Stomach (tissue), 9 donors: Measurements from ENCODE around the gene FARSB. TPM values are rescaled to one million over a fixed set of nuclear protein-coding genes. Genes with fewer than 3 reads are reported as not detected.

ENCODE experiments used
- DNase-seq, 2 donors: peaks; one replicate each; pipeline versions ENCODE4 v3.0.0 to v3.0.0-alpha.2; 2013 to 2019
- H3K27ac ChIP-seq, 5 donors: fragments of 200-600 bp in 4 of 5; sonication (generic) in 4 of 5; one replicate each; pipeline ENCODE4 v1.5.1; 2013 to 2019; ENCODE audit warnings: mild to moderate bottlenecking in 1 of 5, moderate library complexity in 1 of 5
- H3K27me3 ChIP-seq, 3 donors: fragments of 200-600 bp; sonication (generic); one replicate each; pipeline ENCODE4 v1.5.1; 2017 to 2019; ENCODE audit warnings: mixed run types in 1 of 3
- H3K36me3 ChIP-seq, 4 donors: fragments of 200-600 bp; sonication (generic); 1 replicate in 3 of 4; 2 replicates in 1 of 4; pipeline ENCODE4 v1.5.1; 2016 to 2019
- H3K4me1 ChIP-seq, 4 donors: fragments of 200-600 bp; sonication (generic); one replicate each; pipeline ENCODE4 v1.5.1; 2016 to 2019
- H3K4me3 ChIP-seq, 4 donors: fragments of 200-600 bp; sonication (generic) in 3 of 4; one replicate each; pipeline ENCODE4 v1.5.1; 2016 to 2019; ENCODE audit warnings: mild to moderate bottlenecking in 1 of 4
- H3K9me3 ChIP-seq, 4 donors: fragments of 200-600 bp; sonication (generic); one replicate each; pipeline ENCODE4 v1.5.1; 2016 to 2019
- EP300 ChIP-seq: sonication (generic); formaldehyde crosslinking; IDR thresholded peaks from one replicate; pipeline ENCODE4 v1.6.1; 2017; ENCODE audit warnings: antibody characterized with exemption
- POLR2A ChIP-seq, 4 donors: fragments of 450-650 bp; IDR thresholded peaks; one replicate each; pipeline ENCODE4 v1.6.1; 2016; ENCODE audit warnings: antibody characterized with exemption in 4 of 4, control low read depth in 2 of 4, mild to moderate bottlenecking in 1 of 4, moderate library complexity in 1 of 4
- POLR2AphosphoS5 ChIP-seq, 3 donors: sonication (generic); formaldehyde crosslinking; IDR thresholded peaks; one replicate each; pipeline ENCODE4 v1.6.1; 2016; ENCODE audit warnings: antibody characterized with exemption in 3 of 3
- WGBS, 5 donors: extraction: QIAGEN DNeasy Blood & Tissue Kit in 3 of 5; methylation state at CpG; one replicate each; pipeline versions ENCODE4 v1.1.5 to v1.1.7; 2013 to 2018; 5-methylcytosine and 5-hydroxymethylcytosine counted together
- intact Hi-C: fragments of 100-400 bp; cut with DNase I; formaldehyde crosslinking; loops from one replicate; pipeline ENCODE4 v1.15.1; 2023; ENCODE audit warnings: low total_unique reads
- polyA plus RNA-seq, 3 donors: library from polyadenylated mRNA; stranded (reverse); fragments of 200-250 nt; gene quantifications; one replicate each; pipeline ENCODE4 v1.2.3, GENCODE V29; 2013
- total RNA-seq, 5 donors: library from RNA; depleted of rRNA; stranded (reverse); fragments of >200 nt; gene quantifications; one replicate each; pipeline versions ENCODE4 v1.1.0 to v1.2.3, GENCODE V29; 2014 to 2016
- TF ChIP-seq, protein P1 (sequence below), 7 experiments: fragments of 450-650 bp in 4 of 7; fragments of 200-600 bp in 3 of 7; sonication (generic) in 3 of 7; IDR thresholded peaks; one replicate each; pipeline ENCODE4 v1.5.1; 2016 to 2019; ENCODE audit warnings: antibody characterized with exemption in 7 of 7, control low read depth in 2 of 7, mild to moderate bottlenecking in 1 of 7
- donor health status: healthy with polysubstance abuse.
- donor health status: Bipolar disorder and iron deficiency.
- donor health status: healthy.

FARSB gene
- total and polyA plus RNA-seq, 8 donors: 1.4 to 26.3 (median 13.8) TPM

DNA sequence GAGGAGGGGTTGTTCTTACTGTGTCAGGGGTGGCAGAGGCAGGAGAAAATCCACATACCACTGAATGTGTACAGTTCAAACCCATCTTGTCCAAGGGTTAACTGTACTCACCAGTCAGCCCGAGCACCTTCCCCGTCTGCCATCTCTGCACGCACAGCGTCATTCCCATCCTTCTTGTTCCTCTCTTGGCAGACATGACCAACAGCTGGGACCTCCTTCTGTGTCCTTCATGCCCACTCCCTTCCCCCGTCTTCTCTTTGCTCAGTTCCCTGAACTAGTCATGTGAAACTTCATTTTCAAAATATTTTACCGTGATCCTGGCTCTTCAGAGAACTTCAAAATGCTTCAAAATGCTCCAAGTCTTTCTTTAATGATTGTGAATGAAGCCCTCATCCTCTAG is 92.0 kb downstream of the FARSB start:
- Histone ChIP-seq H3K4me3 (no peak overlapping the region), H3K27ac (no peak overlapping the region), H3K27me3 (no peaks in the 10 kb centered on the region), H3K36me3 (peaks cover 0 to 37% (median 12%) of the 10 kb centered on the region in 4 donors), H3K9me3 (no peaks in the 10 kb centered on the region), H3K4me1 (peaks cover 0 to 4% (median 2%) of the 10 kb centered on the region in 4 donors)
- intact Hi-C loops: loop anchor here (10.0 kb wide), 2 partner anchors 249 to 509 kb away; no protein-coding TSS in a partner anchor
- WGBS, 5 donors: 77 to 84% (median 79%) methylated on average over 6 of the region's 6 CpGs
- TF ChIP-seq, protein P1, sequence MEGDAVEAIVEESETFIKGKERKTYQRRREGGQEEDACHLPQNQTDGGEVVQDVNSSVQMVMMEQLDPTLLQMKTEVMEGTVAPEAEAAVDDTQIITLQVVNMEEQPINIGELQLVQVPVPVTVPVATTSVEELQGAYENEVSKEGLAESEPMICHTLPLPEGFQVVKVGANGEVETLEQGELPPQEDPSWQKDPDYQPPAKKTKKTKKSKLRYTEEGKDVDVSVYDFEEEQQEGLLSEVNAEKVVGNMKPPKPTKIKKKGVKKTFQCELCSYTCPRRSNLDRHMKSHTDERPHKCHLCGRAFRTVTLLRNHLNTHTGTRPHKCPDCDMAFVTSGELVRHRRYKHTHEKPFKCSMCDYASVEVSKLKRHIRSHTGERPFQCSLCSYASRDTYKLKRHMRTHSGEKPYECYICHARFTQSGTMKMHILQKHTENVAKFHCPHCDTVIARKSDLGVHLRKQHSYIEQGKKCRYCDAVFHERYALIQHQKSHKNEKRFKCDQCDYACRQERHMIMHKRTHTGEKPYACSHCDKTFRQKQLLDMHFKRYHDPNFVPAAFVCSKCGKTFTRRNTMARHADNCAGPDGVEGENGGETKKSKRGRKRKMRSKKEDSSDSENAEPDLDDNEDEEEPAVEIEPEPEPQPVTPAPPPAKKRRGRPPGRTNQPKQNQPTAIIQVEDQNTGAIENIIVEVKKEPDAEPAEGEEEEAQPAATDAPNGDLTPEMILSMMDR (IDR thresholded peaks at IDR 0.05): no peak
- DNase-seq: no peak

DNA sequence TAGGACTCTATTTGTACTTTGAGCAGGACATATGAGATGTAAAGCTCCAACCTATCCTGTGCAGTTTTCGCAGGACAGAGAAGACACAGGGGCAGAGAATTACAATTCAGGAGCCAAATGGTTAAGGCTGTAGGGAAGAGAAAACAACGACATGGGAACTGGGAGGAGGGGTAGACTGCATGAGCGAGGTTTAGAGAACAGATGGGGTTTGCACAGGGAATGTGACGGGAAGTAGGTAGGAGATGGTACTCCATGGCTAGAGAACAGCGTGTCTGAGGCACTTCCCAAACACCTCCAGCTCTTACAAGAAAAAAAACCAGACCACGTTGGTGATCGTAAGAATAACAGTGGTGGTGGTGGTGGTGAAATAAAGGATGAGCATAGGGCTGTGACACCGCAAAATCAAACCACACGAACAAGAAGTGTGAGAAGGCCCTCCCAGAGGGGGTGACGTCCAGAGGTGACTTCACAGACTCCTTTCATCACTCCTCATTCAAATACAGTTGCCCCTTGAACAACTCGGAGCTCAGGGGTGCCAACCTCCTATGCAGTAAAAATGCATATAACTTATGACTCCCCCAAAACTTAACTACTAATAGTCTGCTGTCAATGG is 92.7 kb downstream of the FARSB start:
- no peak for TF ChIP-seq EP300
- TF ChIP-seq POLR2AphosphoS5 (IDR thresholded peaks at IDR 0.05): no peak
- TF ChIP-seq POLR2A (IDR thresholded peaks at IDR 0.05): no peak
- TF ChIP-seq, protein P1 (IDR thresholded peaks at IDR 0.05): no peak
- no peaks in the 10 kb centered on the region for H3K27me3 ChIP-seq
- no peak overlapping the region for H3K27ac ChIP-seq
- H3K9me3 ChIP-seq: no peaks in the 10 kb centered on the region
- peaks cover 0 to 35% (median 9%) of the 10 kb centered on the region in 4 donors for H3K36me3 ChIP-seq
- no peak overlapping the region for H3K4me3 ChIP-seq
- H3K4me1 ChIP-seq: no peaks in the 10 kb centered on the region
- intact Hi-C loops: loop anchor here (10.0 kb wide), 2 partner anchors 248 to 508 kb away; no protein-coding TSS in a partner anchor
- WGBS, 5 donors: 65 to 75% (median 68%) methylated on average over 11 of the region's 11 CpGs
- DNase-seq: no peak

DNA sequence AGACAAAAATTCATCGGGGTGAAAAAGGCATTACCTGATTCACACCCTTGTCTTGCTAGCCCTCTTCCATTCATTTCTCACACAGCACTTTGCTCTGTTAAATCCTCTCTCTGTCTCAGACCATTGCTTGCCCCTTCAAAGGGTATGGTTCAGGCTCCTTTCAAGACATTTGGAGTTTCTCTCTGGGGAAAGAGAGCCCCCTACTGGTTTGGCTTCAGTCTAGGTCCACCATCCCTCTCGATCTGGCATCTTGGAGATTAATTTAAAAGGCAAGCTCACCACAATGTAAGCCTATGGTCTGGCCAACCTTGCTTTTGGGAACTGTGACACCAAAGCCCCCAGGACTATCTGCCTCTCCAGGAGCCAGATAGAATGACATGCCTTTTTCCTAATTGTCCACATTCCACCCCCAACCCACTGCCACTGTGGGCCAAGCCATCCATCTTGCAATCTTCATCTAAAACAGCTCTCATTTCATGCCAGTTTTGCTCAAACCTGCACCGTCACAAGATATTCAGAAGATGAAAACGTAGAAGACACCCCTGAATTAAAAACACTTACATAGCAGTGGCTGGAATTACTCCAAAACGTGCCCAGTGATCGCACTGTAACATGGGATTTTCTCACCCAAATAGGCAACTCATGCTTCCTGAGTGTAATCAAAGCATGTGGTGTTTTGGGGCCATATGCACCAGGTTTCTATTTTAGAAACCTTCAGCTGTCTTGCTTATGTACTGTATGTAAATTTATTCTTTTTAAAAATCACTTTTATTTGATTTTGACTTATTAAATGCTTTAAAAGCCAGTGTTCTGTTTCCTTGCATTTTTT is 93.9 kb downstream of the FARSB start:
- Histone ChIP-seq H3K9me3 (no peaks in the 10 kb centered on the region), H3K4me1 (no peaks in the 10 kb centered on the region), H3K27me3 (peaks cover 0 to 3% (median 0%) of the 10 kb centered on the region in 3 donors), H3K4me3 (no peak overlapping the region), H3K36me3 (peaks cover 0 to 24% (median 7%) of the 10 kb centered on the region in 4 donors), H3K27ac (no peak overlapping the region)
- WGBS, 5 donors: 55 to 59% (median 58%) methylated on average over 6 of the region's 6 CpGs
- intact Hi-C loops: loop anchor here (10.0 kb wide), 2 partner anchors 247 to 507 kb away; no protein-coding TSS in a partner anchor
- TF ChIP-seq, protein P1 (IDR thresholded peaks at IDR 0.05): peak in 5 of 7 experiments; percentile 30 to 61 (median 49)
- no peak for TF ChIP-seq EP300
- peak; percentile 40 to 82 for DNase-seq

DNA sequence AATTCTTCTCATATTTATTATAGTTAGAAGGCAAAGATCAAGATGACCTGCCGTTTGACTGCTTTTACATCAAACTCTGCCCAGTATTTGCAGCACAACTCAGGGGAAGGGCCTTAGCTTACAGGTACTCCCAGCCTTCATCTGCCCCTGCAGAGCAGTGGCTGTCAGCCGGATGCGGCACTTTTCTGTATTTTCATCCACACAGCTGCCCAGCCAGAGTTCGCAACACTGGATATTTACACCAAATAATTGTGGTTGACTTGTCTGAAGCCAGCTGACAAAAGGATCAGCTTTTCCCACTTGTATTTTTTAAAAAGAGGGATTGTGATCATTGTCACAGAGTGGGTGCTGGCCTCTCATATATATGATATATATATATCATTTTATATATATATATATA is 94.7 kb downstream of the FARSB start:
- TF ChIP-seq POLR2A (IDR thresholded peaks at IDR 0.05): no peak
- no peak for TF ChIP-seq POLR2AphosphoS5 (IDR thresholded peaks at IDR 0.05)
- TF ChIP-seq, protein P1 (IDR thresholded peaks at IDR 0.05): no peak
- TF ChIP-seq EP300: no peak
- 86 to 94% (median 88%) methylated on average over 4 of the region's 4 CpGs for WGBS, 5 donors
- H3K9me3 ChIP-seq: no peaks in the 10 kb centered on the region
- peaks cover 0 to 17% (median under 1%) of the 10 kb centered on the region in 4 donors for H3K36me3 ChIP-seq
- intact Hi-C loops: loop anchor here (10.0 kb wide), 2 partner anchors 246 to 506 kb away; no protein-coding TSS in a partner anchor
- peaks cover 0 to 6% (median 0%) of the 10 kb centered on the region in 3 donors for H3K27me3 ChIP-seq
- no peak for DNase-seq
- no peaks in the 10 kb centered on the region for H3K4me1 ChIP-seq
- H3K4me3 ChIP-seq: no peak overlapping the region
- no peak overlapping the region for H3K27ac ChIP-seq
